ENCODE results near the gene DCC. TPM values are rescaled to one million over a fixed set of nuclear protein-coding genes. Genes with fewer than 3 reads are reported as not detected.

The DCC gene
- polyA plus RNA-seq, 1 donor (not counting 4 experiments of a cell fraction or from before 2014, with no cell fraction given) = not detected

DNA sequence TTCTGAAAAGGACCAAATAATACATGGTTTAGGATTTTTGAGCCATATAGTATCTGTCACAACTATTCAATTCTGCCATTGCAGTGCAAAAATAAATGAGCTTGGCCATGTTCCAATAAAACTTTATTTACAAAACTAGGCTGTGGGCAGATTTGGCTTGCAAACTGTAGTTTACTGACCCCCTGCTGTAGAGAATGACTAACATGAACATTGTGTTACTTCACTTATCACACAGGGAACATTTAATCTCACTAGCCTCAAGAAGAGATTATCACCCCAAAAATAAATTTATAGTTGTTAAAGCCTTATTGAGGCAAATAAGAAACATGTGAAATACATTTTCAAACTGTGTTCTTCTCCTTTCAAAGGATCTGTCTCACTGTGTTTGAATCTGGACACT, 1118.3 kb downstream of the DCC start:
- Histone ChIP-seq H3K9me3 (ENCODE audit: control insufficient read depth, low read depth, low read length) (no peaks in the 10 kb centered on the region), H3K27me3 (ENCODE audit: control insufficient read depth, extremely low read depth, insufficient read depth, low read length) (no peaks in the 10 kb centered on the region), H3K4me2 (ENCODE audit: control insufficient read depth, extremely low read depth, insufficient read depth, low read depth, low read length) (no peak overlapping the region), H3K9ac (ENCODE audit: control insufficient read depth, extremely low read depth, insufficient read depth, low read length) (no peak overlapping the region), H4K20me1 (ENCODE audit: control insufficient read depth, extremely low read depth, insufficient read depth, low read length) (no peaks in the 10 kb centered on the region), H3K4me3 (ENCODE audit: control insufficient read depth in 2 of 3, extremely low read depth in 1 of 3, insufficient read depth in 2 of 3, low read depth in 1 of 3, low read length in 3 of 3) (no peak overlapping the region), H3K79me2 (ENCODE audit: control insufficient read depth, insufficient read depth, low read length) (no peaks in the 10 kb centered on the region), H2AFZ (ENCODE audit: control insufficient read depth, low read length) (no peak overlapping the region), H3K36me3 (ENCODE audit: control insufficient read depth in 2 of 2, extremely low read depth in 1 of 2, insufficient read depth in 2 of 2, low read length in 2 of 2) (no peaks in the 10 kb centered on the region), H3K9me1 (ENCODE audit: control insufficient read depth, extremely low read depth, insufficient read depth, low read length) (no peaks in the 10 kb centered on the region), H3K4me1 (ENCODE audit: control insufficient read depth, extremely low read depth, insufficient read depth, low read length) (no peaks in the 10 kb centered on the region), H3K27ac (ENCODE audit: control insufficient read depth, insufficient read depth, low read length) (no peak overlapping the region)
- TF ChIP-seq EZH2 (IDR thresholded peaks at IDR 0.05; ENCODE audit: low read length) (no peak), CTCF (optimal IDR thresholded peaks at IDR 0.05 in 1 of 3, IDR thresholded peaks at IDR 0.05 in 1 of 3, conservative IDR thresholded peaks at IDR 0.05 in 1 of 3; ENCODE audit: extremely low read depth in 1 of 3, insufficient read depth in 2 of 3, low read length in 3 of 3) (no peak)
- FAIRE-seq (no peak), DNase-seq (ENCODE audit: low read depth, low spot score) (no peak)
- dilution Hi-C loops (cut with MboI; ENCODE audit: extremely low pct_ligation_motif_present, low sequenced_read_pairs) = no loop called here

DNA sequence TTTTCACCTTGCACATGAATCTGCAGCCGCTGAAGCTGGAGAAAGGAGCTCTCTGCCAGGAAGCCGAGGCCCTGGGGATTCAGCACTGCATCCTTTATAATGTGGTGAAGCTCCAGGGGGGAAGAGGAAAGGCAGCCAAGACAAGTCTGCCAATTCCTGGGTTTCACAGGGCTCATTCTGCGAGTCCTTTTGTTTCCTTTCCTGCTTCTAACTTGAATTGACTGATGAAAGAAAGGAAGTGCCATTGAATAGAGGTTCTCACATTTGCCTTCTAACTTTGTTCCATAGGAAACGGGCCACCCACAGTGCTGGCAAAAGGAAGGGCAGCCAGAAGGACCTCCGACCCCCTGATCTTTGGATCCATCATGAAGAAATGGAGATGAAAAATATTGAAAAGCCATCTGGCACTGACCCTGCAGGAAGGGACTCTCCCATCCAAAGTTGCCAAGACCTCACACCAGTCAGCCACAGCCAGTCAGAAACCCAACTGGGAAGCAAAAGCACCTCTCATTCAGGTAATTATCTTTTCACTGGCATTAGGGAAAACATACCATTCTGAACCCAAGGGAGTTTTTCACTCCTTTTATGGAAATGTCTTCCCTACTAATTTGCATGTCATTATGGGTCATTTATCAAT, 1119.1 kb downstream of the DCC start:
- DNase-seq (ENCODE audit: low read depth, low spot score) = no peak
- no peak for FAIRE-seq
- no peak overlapping the region for H2AFZ ChIP-seq (ENCODE audit: control insufficient read depth, low read length)
- H3K36me3 ChIP-seq (ENCODE audit: control insufficient read depth in 2 of 2, extremely low read depth in 1 of 2, insufficient read depth in 2 of 2, low read length in 2 of 2) = no peaks in the 10 kb centered on the region
- dilution Hi-C loops (cut with MboI; ENCODE audit: extremely low pct_ligation_motif_present, low sequenced_read_pairs) = no loop called here
- TF ChIP-seq CTCF (optimal IDR thresholded peaks at IDR 0.05 in 1 of 3, IDR thresholded peaks at IDR 0.05 in 1 of 3, conservative IDR thresholded peaks at IDR 0.05 in 1 of 3; ENCODE audit: extremely low read depth in 1 of 3, insufficient read depth in 2 of 3, low read length in 3 of 3) = no peak
- no peak for TF ChIP-seq EZH2 (IDR thresholded peaks at IDR 0.05; ENCODE audit: low read length)
- no peaks in the 10 kb centered on the region for H3K9me1 ChIP-seq (ENCODE audit: control insufficient read depth, extremely low read depth, insufficient read depth, low read length)
- H3K27ac ChIP-seq (ENCODE audit: control insufficient read depth, insufficient read depth, low read length) = no peak overlapping the region
- H3K4me2 ChIP-seq (ENCODE audit: control insufficient read depth, extremely low read depth, insufficient read depth, low read depth, low read length) = no peak overlapping the region
- H4K20me1 ChIP-seq (ENCODE audit: control insufficient read depth, extremely low read depth, insufficient read depth, low read length) = no peaks in the 10 kb centered on the region
- no peaks in the 10 kb centered on the region for H3K9me3 ChIP-seq (ENCODE audit: control insufficient read depth, low read depth, low read length)
- no peak overlapping the region for H3K4me3 ChIP-seq (ENCODE audit: control insufficient read depth in 2 of 3, extremely low read depth in 1 of 3, insufficient read depth in 2 of 3, low read depth in 1 of 3, low read length in 3 of 3)
- H3K9ac ChIP-seq (ENCODE audit: control insufficient read depth, extremely low read depth, insufficient read depth, low read length) = no peak overlapping the region
- H3K79me2 ChIP-seq (ENCODE audit: control insufficient read depth, insufficient read depth, low read length) = no peaks in the 10 kb centered on the region
- no peaks in the 10 kb centered on the region for H3K4me1 ChIP-seq (ENCODE audit: control insufficient read depth, extremely low read depth, insufficient read depth, low read length)
- no peaks in the 10 kb centered on the region for H3K27me3 ChIP-seq (ENCODE audit: control insufficient read depth, extremely low read depth, insufficient read depth, low read length)

Data from keratinocyte (primary cell).